ENCODE measurements around the gene PTPRN2. TPM values are rescaled to one million over a fixed set of nuclear protein-coding genes. Genes with fewer than 3 reads are reported as not detected.

PTPRN2 gene
- total RNA-seq, 2 experiments from 2014 or later = 0.70 TPM; not detected in 1

DNA sequence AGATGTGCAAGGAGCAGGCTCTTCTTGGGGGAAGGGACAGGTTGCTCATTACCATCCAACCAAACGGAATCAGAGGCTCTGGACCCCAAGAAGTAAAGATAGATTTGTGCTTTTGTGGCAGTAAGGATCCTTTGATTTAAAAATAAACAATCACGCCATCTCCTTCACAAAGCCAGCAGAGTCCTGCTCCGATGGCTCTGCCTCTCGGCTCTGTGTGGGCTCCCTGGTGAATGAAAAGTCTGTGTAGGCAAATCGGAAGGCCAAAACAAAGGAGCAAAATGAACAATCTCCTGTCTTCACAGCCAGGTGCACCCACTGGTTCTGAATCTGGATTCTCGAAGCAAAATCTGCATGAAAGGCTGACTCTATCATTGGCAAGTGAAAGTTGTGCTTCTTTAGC lies 3.8 kb downstream of the PTPRN2 start:
- intact Hi-C loops (cut with micrococcal nuclease; ENCODE audit: unreplicated experiment) = no loop called here
- H3K79me2 ChIP-seq (ENCODE audit: insufficient read depth, low read depth, low read length) = no peaks in the 10 kb centered on the region
- H3K36me3 ChIP-seq (ENCODE audit: insufficient read depth, low read length) = no peaks in the 10 kb centered on the region
- no TSS peak for BruUV-seq (replicated peaks)
- POLR2A ChIA-PET = no interaction called here
- no peak overlapping the region for H2AFZ ChIP-seq (ENCODE audit: low read length)
- H3K4me1 ChIP-seq (ENCODE audit: insufficient read depth, low read length, poor library complexity, severe bottlenecking) = no peaks in the 10 kb centered on the region
- H3K9me2 ChIP-seq (ENCODE audit: insufficient read depth, low read length) = no peaks in the 10 kb centered on the region
- H3K4me3 ChIP-seq (ENCODE audit: low read depth, low read length, poor library complexity, severe bottlenecking) = no peak overlapping the region
- TF ChIP-seq, protein P1, sequence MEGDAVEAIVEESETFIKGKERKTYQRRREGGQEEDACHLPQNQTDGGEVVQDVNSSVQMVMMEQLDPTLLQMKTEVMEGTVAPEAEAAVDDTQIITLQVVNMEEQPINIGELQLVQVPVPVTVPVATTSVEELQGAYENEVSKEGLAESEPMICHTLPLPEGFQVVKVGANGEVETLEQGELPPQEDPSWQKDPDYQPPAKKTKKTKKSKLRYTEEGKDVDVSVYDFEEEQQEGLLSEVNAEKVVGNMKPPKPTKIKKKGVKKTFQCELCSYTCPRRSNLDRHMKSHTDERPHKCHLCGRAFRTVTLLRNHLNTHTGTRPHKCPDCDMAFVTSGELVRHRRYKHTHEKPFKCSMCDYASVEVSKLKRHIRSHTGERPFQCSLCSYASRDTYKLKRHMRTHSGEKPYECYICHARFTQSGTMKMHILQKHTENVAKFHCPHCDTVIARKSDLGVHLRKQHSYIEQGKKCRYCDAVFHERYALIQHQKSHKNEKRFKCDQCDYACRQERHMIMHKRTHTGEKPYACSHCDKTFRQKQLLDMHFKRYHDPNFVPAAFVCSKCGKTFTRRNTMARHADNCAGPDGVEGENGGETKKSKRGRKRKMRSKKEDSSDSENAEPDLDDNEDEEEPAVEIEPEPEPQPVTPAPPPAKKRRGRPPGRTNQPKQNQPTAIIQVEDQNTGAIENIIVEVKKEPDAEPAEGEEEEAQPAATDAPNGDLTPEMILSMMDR (conservative IDR thresholded peaks at IDR 0.05; ENCODE audit: low read length) = no peak
- TF ChIP-seq EZH2phosphoT487 (IDR thresholded peaks at IDR 0.05; ENCODE audit: borderline replicate concordance, low read depth, low read length) = no peak
- no peaks in the 10 kb centered on the region for H4K20me1 ChIP-seq (ENCODE audit: insufficient read depth, low read length)
- H3K4me2 ChIP-seq (ENCODE audit: low read length) = no peak overlapping the region
- H3K27ac ChIP-seq (ENCODE audit: low read depth, low read length, poor library complexity, severe bottlenecking) = no peak overlapping the region
- CTCF ChIA-PET (ENCODE audit: unreplicated experiment) = no interaction called here
- peaks cover 10% of the 10 kb centered on the region; the same call in 1 of the 2 replicates for H3K9me3 ChIP-seq (ENCODE audit: low read length)
- DNase-seq (ENCODE audit: low spot score) = no peak

DNA sequence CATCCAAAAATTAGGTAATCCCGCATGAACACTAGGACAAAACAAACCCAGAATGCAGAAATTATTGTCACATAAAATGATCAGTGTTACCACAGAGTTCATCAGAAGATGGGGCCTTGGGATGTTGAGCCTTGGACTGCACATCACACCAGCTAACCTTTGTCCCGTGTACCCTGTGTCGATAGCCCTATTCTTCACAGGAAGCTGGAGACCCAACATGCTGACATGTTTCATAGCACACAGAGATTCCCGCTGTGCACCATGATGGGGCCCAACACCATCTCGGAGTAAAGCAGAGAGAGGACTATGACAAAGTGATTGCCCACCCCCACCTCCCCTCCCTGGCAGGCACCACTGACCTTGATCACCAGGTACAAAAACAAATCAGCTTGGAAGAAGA lies 4.5 kb downstream of the PTPRN2 start:
- Histone ChIP-seq H3K4me3 (ENCODE audit: low read depth, low read length, poor library complexity, severe bottlenecking) (no peak overlapping the region), H4K20me1 (ENCODE audit: insufficient read depth, low read length) (no peaks in the 10 kb centered on the region), H3K27ac (ENCODE audit: low read depth, low read length, poor library complexity, severe bottlenecking) (no peak overlapping the region), H3K4me1 (ENCODE audit: insufficient read depth, low read length, poor library complexity, severe bottlenecking) (no peaks in the 10 kb centered on the region), H3K9me2 (ENCODE audit: insufficient read depth, low read length) (no peaks in the 10 kb centered on the region), H3K36me3 (ENCODE audit: insufficient read depth, low read length) (no peaks in the 10 kb centered on the region), H2AFZ (ENCODE audit: low read length) (no peak overlapping the region), H3K9me3 (ENCODE audit: low read length) (peaks cover 10% of the 10 kb centered on the region; the same call in 1 of the 2 replicates), H3K79me2 (ENCODE audit: insufficient read depth, low read depth, low read length) (no peaks in the 10 kb centered on the region), H3K4me2 (ENCODE audit: low read length) (no peak overlapping the region)
- BruUV-seq (replicated peaks) = no TSS peak
- intact Hi-C loops (cut with micrococcal nuclease; ENCODE audit: unreplicated experiment) = no loop called here
- no peak for DNase-seq (ENCODE audit: low spot score)
- POLR2A ChIA-PET = interaction anchor here (0.7 kb wide), 1 partner anchor 21 kb away, joined by 4 read pairs; no protein-coding TSS in a partner anchor
- CTCF ChIA-PET (ENCODE audit: unreplicated experiment) = no interaction called here
- TF ChIP-seq, protein P1 (conservative IDR thresholded peaks at IDR 0.05; ENCODE audit: low read length) = no peak
- TF ChIP-seq EZH2phosphoT487 (IDR thresholded peaks at IDR 0.05; ENCODE audit: borderline replicate concordance, low read depth, low read length) = no peak

DNA sequence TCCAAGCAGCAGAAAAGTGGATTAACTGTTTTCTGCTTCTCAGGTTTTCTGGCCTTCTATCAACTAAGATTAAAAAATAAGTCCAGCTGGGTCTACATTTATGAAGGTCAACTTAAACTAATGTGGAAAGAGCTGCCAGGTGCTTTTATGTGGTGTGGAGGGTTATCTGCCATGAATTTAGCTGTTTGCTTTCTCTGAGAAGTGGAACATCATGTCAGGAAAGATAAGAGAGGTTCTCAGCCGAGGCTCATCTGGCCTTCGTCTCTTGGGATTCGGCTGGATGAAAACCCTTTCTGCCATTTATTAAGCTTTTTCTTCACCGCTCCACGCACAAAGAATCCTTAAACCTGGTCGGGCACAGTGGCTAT lies 5.5 kb downstream of the PTPRN2 start:
- Histone ChIP-seq H4K20me1 (ENCODE audit: insufficient read depth, low read length) (no peaks in the 10 kb centered on the region), H3K79me2 (ENCODE audit: insufficient read depth, low read depth, low read length) (no peaks in the 10 kb centered on the region), H2AFZ (ENCODE audit: low read length) (no peak overlapping the region), H3K9me3 (ENCODE audit: low read length) (peaks cover 10% of the 10 kb centered on the region; the same call in 1 of the 2 replicates), H3K4me2 (ENCODE audit: low read length) (peak overlapping the region; percentile 35; the same call in 1 of the 2 replicates), H3K4me1 (ENCODE audit: insufficient read depth, low read length, poor library complexity, severe bottlenecking) (no peaks in the 10 kb centered on the region), H3K9me2 (ENCODE audit: insufficient read depth, low read length) (no peaks in the 10 kb centered on the region), H3K4me3 (ENCODE audit: low read depth, low read length, poor library complexity, severe bottlenecking) (no peak overlapping the region), H3K27ac (ENCODE audit: low read depth, low read length, poor library complexity, severe bottlenecking) (no peak overlapping the region), H3K36me3 (ENCODE audit: insufficient read depth, low read length) (no peaks in the 10 kb centered on the region)
- POLR2A ChIA-PET = no interaction called here
- CTCF ChIA-PET (ENCODE audit: unreplicated experiment) = no interaction called here
- DNase-seq (ENCODE audit: low spot score) = no peak
- intact Hi-C loops (cut with micrococcal nuclease; ENCODE audit: unreplicated experiment) = no loop called here
- BruUV-seq (replicated peaks) = no TSS peak
- TF ChIP-seq EZH2phosphoT487 (IDR thresholded peaks at IDR 0.05; ENCODE audit: borderline replicate concordance, low read depth, low read length) = no peak
- TF ChIP-seq, protein P1 (conservative IDR thresholded peaks at IDR 0.05; ENCODE audit: low read length) = no peak

Measured in OCI-LY7 (cell line).